H9 (cell line): ENCODE measurements around the gene ETFA. TPM values are rescaled to one million over a fixed set of nuclear protein-coding genes. Genes with fewer than 3 reads are reported as not detected.

Experiments
- DNase-seq: peaks from one replicate; pipeline ENCODE4 v3.0.0-alpha.2; 2017
- H2AFZ ChIP-seq: one replicate; pipeline ENCODE4 v1.6.1; 2013; ENCODE audit warnings: mild to moderate bottlenecking, low read length, control low read depth, moderate library complexity
- H2AK5ac ChIP-seq: 2 replicates; pipeline ENCODE4 v1.6.1; 2013; ENCODE audit warnings: low read length, control low read depth, mixed read lengths; ENCODE audit not compliant: insufficient read length
- H2BK120ac ChIP-seq: one replicate; pipeline ENCODE4 v1.6.1; 2013; ENCODE audit warnings: low read depth, mild to moderate bottlenecking, low read length, control low read depth, inconsistent platforms; ENCODE audit not compliant: poor library complexity, severe bottlenecking
- H2BK12ac ChIP-seq: 2 replicates; pipeline ENCODE4 v1.6.1; 2013; ENCODE audit warnings: low read length, control low read depth, mixed read lengths, low read depth; ENCODE audit not compliant: insufficient read length
- H2BK15ac ChIP-seq: 2 replicates; pipeline ENCODE4 v1.6.1; 2013; ENCODE audit warnings: low read depth, low read length, control low read depth
- H2BK20ac ChIP-seq: one replicate; pipeline ENCODE4 v1.6.1; 2013; ENCODE audit warnings: low read depth, mild to moderate bottlenecking, low read length, control low read depth, inconsistent platforms; ENCODE audit not compliant: poor library complexity, severe bottlenecking
- H2BK5ac ChIP-seq: 2 replicates; pipeline ENCODE4 v1.6.1; 2013; ENCODE audit warnings: low read length, control low read depth, mixed read lengths; ENCODE audit not compliant: insufficient read length
- H3K14ac ChIP-seq: 2 replicates; pipeline ENCODE4 v1.6.1; 2013; ENCODE audit warnings: low read length, control low read depth; ENCODE audit not compliant: insufficient read depth
- H3K18ac ChIP-seq: 2 replicates; pipeline ENCODE4 v1.6.1; 2013; ENCODE audit warnings: low read depth, mild to moderate bottlenecking, mixed read lengths, low read length, control low read depth; ENCODE audit not compliant: insufficient read length
- H3K23ac ChIP-seq: 2 replicates; pipeline ENCODE4 v1.6.1; 2013; ENCODE audit warnings: low read length, control low read depth, mixed read lengths, low read depth; ENCODE audit not compliant: insufficient read length
- H3K23me2 ChIP-seq: 2 replicates; pipeline ENCODE4 v1.6.1; 2013; ENCODE audit warnings: low read depth, mild to moderate bottlenecking, mixed read lengths, low read length, control low read depth; ENCODE audit not compliant: insufficient read length, poor library complexity, severe bottlenecking
- H3K27ac ChIP-seq: 2 replicates; pipeline ENCODE4 v1.5.1; 2013; ENCODE audit warnings: low read length, control low read depth, mixed read lengths, low read depth; ENCODE audit not compliant: insufficient read length
- H3K27me3 ChIP-seq: 2 replicates; pipeline ENCODE4 v1.6.1; 2013; ENCODE audit warnings: low read length, control low read depth, inconsistent platforms; ENCODE audit not compliant: insufficient read depth
- H3K4ac ChIP-seq: 2 replicates; pipeline ENCODE4 v1.6.1; 2013; ENCODE audit warnings: low read depth, mild to moderate bottlenecking, control low read depth, inconsistent platforms, low read length, moderate library complexity
- H3K4me1 ChIP-seq: 2 replicates; pipeline ENCODE4 v1.6.1; 2013; ENCODE audit warnings: low read length, control low read depth, inconsistent platforms; ENCODE audit not compliant: insufficient read depth
- H3K4me2 ChIP-seq: 2 replicates; pipeline ENCODE4 v1.6.1; 2013; ENCODE audit warnings: low read length, control low read depth, mixed read lengths; ENCODE audit not compliant: insufficient read length, insufficient read depth
- H3K56ac ChIP-seq: 2 replicates; pipeline ENCODE4 v1.6.1; 2013; ENCODE audit warnings: low read depth, mild to moderate bottlenecking, mixed read lengths, low read length, control low read depth; ENCODE audit not compliant: insufficient read length
- H3K79me1 ChIP-seq: 2 replicates; pipeline ENCODE4 v1.6.1; 2013; ENCODE audit warnings: low read depth, mild to moderate bottlenecking, moderate library complexity, low read length, control low read depth, inconsistent platforms; ENCODE audit not compliant: insufficient read depth, poor library complexity, severe bottlenecking
- H3K79me2 ChIP-seq: 2 replicates; pipeline ENCODE4 v1.6.1; 2013; ENCODE audit warnings: low read length, control low read depth, inconsistent platforms; ENCODE audit not compliant: insufficient read depth
- H3K9ac ChIP-seq: 2 replicates; pipeline ENCODE4 v1.6.1; 2013; ENCODE audit warnings: low read length, control low read depth, mixed read lengths; ENCODE audit not compliant: insufficient read length; ENCODE audit errors: extremely low read depth
- H3K9me3 ChIP-seq: one replicate; pipeline ENCODE4 v1.6.1; 2013; ENCODE audit warnings: low read depth, low read length, inconsistent platforms; ENCODE audit not compliant: control insufficient read depth
- H3T11ph ChIP-seq: one replicate; pipeline ENCODE4 v1.6.1; 2013; ENCODE audit warnings: mild to moderate bottlenecking, low read length, control low read depth, inconsistent platforms
- H4K20me1 ChIP-seq: one replicate; pipeline ENCODE4 v1.6.1; 2013; ENCODE audit not compliant: control insufficient read depth, insufficient read length, insufficient read depth
- H4K5ac ChIP-seq: 2 replicates; pipeline ENCODE4 v1.6.1; 2013; ENCODE audit warnings: low read depth, mild to moderate bottlenecking, mixed read lengths, low read length, control low read depth; ENCODE audit not compliant: insufficient read length
- H4K8ac ChIP-seq: replicated peaks from 2 replicates; pipeline ENCODE4 v1.6.1; 2013; ENCODE audit warnings: low read length, control low read depth, mixed read lengths, low read depth; ENCODE audit not compliant: insufficient read length
- H4K91ac ChIP-seq: 2 replicates; pipeline ENCODE4 v1.6.1; 2013; ENCODE audit warnings: low read depth, mild to moderate bottlenecking, moderate library complexity, mixed read lengths, low read length, control low read depth; ENCODE audit not compliant: insufficient read length
- H3K27ac Mint-ChIP-seq, 3 experiments: 2 replicates in 2 of 3; 3 replicates in 1 of 3; pipeline ENCODE4 v1.8.0; 2020 to 2021; ENCODE audit warnings: mixed read lengths in 3 of 3, mild to moderate bottlenecking in 1 of 3, moderate library complexity in 1 of 3
- H3K27me3 Mint-ChIP-seq: 2 replicates; pipeline ENCODE4 v1.8.0; 2021; ENCODE audit warnings: low read depth, mild to moderate bottlenecking, moderate library complexity, mixed read lengths
- H3K36me3 Mint-ChIP-seq, 3 experiments: 2 replicates in 2 of 3; 3 replicates in 1 of 3; pipeline ENCODE4 v1.8.0; 2020 to 2021; ENCODE audit warnings: low read depth in 3 of 3, mixed read lengths in 3 of 3; ENCODE audit not compliant: insufficient read depth in 1 of 3
- H3K4me1 Mint-ChIP-seq, 2 experiments: 2 replicates each; pipeline ENCODE4 v1.8.0; 2020; ENCODE audit warnings: mixed read lengths in 2 of 2
- H3K4me3 Mint-ChIP-seq, 2 experiments: 2 replicates in 1 of 2; 3 replicates in 1 of 2; pipeline ENCODE4 v1.8.0; 2020 to 2021; ENCODE audit warnings: mild to moderate bottlenecking in 2 of 2, mixed read lengths in 2 of 2, moderate library complexity in 1 of 2
- H3K9me3 Mint-ChIP-seq, 2 experiments: 2 replicates in 1 of 2; 3 replicates in 1 of 2; pipeline ENCODE4 v1.8.0; 2020; ENCODE audit warnings: mild to moderate bottlenecking in 2 of 2, mixed read lengths in 2 of 2, moderate library complexity in 1 of 2
- WGBS: extraction: QIAGEN DNeasy Blood & Tissue Kit; methylation state at CpG from one replicate; pipeline ENCODE4 v1.1.7; 2013; ENCODE audit warnings: missing lambda C conversion rate, low lambda C conversion rate, mixed read lengths; ENCODE audit not compliant: insufficient read length; ENCODE audit errors: extremely low coverage; 5-methylcytosine and 5-hydroxymethylcytosine counted together
- total RNA-seq: library from RNA; stranded (reverse); gene quantifications from 2 replicates; pipeline ENCODE4 v1.2.1, GENCODE V29; 2021
- TF ChIP-seq, protein P1 (sequence below): fragments of 200-600 bp; sonication (generic); conservative IDR thresholded peaks from 3 replicates; pipeline ENCODE4 v1.8.0; 2021; ENCODE audit warnings: antibody characterized with exemption, mild to moderate bottlenecking

ETFA gene
- total RNA-seq, 1 experiment from 2014 or later = 109 TPM

DNA sequence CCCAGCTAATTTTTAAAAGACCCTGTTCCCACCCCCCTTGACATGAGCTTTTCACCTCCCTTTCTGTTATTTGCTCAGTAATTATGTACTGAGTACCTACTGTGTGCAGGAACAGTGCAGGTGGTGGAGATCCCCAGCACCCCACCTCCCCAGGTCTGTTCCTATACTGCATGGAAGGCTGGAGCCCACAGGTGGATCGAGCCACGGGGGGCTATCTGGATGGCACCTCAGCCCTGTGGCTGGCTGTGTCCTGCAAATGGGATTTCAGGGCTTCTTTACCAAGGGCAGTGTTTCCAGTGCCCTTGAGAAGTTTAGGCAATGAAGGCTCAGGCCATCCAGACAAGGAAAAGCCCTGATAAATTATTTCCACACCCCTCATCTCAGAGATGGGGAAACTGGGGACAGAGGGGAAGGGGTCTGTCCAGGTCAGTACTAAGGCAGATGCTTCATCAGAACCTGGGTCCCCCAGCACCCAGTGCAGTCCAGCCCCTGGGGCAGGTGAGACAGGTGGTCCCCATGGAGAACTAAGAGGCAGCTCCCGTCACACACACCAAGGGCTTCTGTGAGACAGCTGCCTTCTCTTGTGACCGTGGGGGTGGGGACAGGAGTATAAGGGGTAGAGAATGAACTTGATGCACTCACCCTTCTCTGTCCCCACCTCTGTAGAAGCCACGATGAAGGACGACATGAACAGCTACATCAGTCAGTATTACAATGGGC, 109.6 kb downstream of the ETFA start:
- Histone ChIP-seq H3T11ph (no peak overlapping the region), H3K79me2 (no peaks in the 10 kb centered on the region), H4K20me1 (no peaks in the 10 kb centered on the region), H3K9me3 (no peaks in the 10 kb centered on the region), H2AFZ (no peak overlapping the region), H3K79me1 (no peaks in the 10 kb centered on the region), H2BK120ac (no peak overlapping the region), H3K23ac (no peak overlapping the region), H4K8ac (no peak overlapping the region), H3K4ac (no peak overlapping the region), H4K5ac (no peak overlapping the region), H2BK15ac (no peak overlapping the region), H2BK5ac (no peak overlapping the region), H3K4me2 (no peak overlapping the region), H3K27me3 (no peaks in the 10 kb centered on the region), H3K18ac (no peak overlapping the region), H2AK5ac (no peak overlapping the region), H2BK20ac (no peak overlapping the region), H3K56ac (no peak overlapping the region), H3K9ac (no peak overlapping the region), H4K91ac (no peak overlapping the region), H3K27ac (no peak overlapping the region), H2BK12ac (no peak overlapping the region), H3K14ac (no peak overlapping the region), H3K4me1 (no peaks in the 10 kb centered on the region), H3K23me2 (no peaks in the 10 kb centered on the region)
- no peaks in the 10 kb centered on the region; the same call in 1 of the 2 replicates for H3K27me3 Mint-ChIP-seq
- no peak for DNase-seq
- TF ChIP-seq, protein P1, sequence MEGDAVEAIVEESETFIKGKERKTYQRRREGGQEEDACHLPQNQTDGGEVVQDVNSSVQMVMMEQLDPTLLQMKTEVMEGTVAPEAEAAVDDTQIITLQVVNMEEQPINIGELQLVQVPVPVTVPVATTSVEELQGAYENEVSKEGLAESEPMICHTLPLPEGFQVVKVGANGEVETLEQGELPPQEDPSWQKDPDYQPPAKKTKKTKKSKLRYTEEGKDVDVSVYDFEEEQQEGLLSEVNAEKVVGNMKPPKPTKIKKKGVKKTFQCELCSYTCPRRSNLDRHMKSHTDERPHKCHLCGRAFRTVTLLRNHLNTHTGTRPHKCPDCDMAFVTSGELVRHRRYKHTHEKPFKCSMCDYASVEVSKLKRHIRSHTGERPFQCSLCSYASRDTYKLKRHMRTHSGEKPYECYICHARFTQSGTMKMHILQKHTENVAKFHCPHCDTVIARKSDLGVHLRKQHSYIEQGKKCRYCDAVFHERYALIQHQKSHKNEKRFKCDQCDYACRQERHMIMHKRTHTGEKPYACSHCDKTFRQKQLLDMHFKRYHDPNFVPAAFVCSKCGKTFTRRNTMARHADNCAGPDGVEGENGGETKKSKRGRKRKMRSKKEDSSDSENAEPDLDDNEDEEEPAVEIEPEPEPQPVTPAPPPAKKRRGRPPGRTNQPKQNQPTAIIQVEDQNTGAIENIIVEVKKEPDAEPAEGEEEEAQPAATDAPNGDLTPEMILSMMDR = no peak
- peaks cover 20 to 29% of the 10 kb centered on the region in 2 experiments for H3K4me1 Mint-ChIP-seq
- no peaks in the 10 kb centered on the region; a peak in 1 of 7 replicates for H3K36me3 Mint-ChIP-seq
- H3K27ac Mint-ChIP-seq = no peak overlapping the region; a peak in 1 of 7 replicates
- H3K9me3 Mint-ChIP-seq = no peaks in the 10 kb centered on the region
- no CpG with 5 or more reads among the region's 6 CpGs for WGBS
- H3K4me3 Mint-ChIP-seq = no peak overlapping the region
